Endothelial cell of umbilical vein (primary cell): ENCODE measurements around the gene KRTAP3-2. TPM values are rescaled to one million over a fixed set of nuclear protein-coding genes. Genes with fewer than 3 reads are reported as not detected.

Source experiments
- BruUV-seq: library from RNA; stranded (reverse); fragments of 400-500 nt; replicated peaks from 2 replicates; lab custom pipeline; 2021; lab: Mats Ljungman, UMichigan
- CTCF ChIA-PET: fragments of 300-600, 350-600 bp; sonication (Branson Sonifier 250); formaldehyde crosslinking; loops from one replicate; lab custom pipeline; 2021; ENCODE audit warnings: antibody characterized with exemption, inconsistent platforms; lab: Charles Lee
- POLR2A ChIA-PET: fragments of 300-600, 350-600 bp; sonication (Branson Sonifier 250); formaldehyde crosslinking; loops from one replicate; lab custom pipeline; 2021; ENCODE audit warnings: antibody characterized with exemption, inconsistent platforms; lab: Charles Lee
- DNase-seq: peaks from one replicate; pipeline ENCODE4 v3.0.0-alpha.2; 2011; ENCODE audit warnings: low read depth, low spot score
- FAIRE-seq: peaks from 2 replicates; lab custom pipeline; 2011; peaks lifted over from hg19 to GRCh38; lab: Jason Lieb, UNC
- H2AFZ ChIP-seq: 2 replicates; pipeline ENCODE4 v1.6.0; 2012; ENCODE audit warnings: low read depth, low read length, control low read depth, inconsistent platforms
- H3K27ac ChIP-seq: 2 replicates; pipeline ENCODE4 v1.5.1; 2011; ENCODE audit warnings: low read depth, mild to moderate bottlenecking, control low read depth, low read length, moderate library complexity; ENCODE audit not compliant: insufficient read depth
- H3K27me3 ChIP-seq, 2 experiments: 2 replicates each; pipeline versions ENCODE4 v1.6.0 to v1.6.1; 2011; ENCODE audit warnings: low read length in 2 of 2, mixed read lengths in 1 of 2; ENCODE audit not compliant: control insufficient read depth in 2 of 2, insufficient read depth in 2 of 2
- H3K36me3 ChIP-seq, 2 experiments: 2 replicates in 1 of 2; 3 replicates in 1 of 2; pipeline ENCODE4 v1.5.1; 2011; ENCODE audit warnings: low read length in 2 of 2, mild to moderate bottlenecking in 1 of 2, moderate library complexity in 1 of 2; ENCODE audit not compliant: control insufficient read depth in 2 of 2, insufficient read depth in 2 of 2; ENCODE audit errors: extremely low read depth in 1 of 2
- H3K4me1 ChIP-seq: 3 replicates; pipeline ENCODE4 v1.5.1; 2011; ENCODE audit warnings: mild to moderate bottlenecking, low read length; ENCODE audit not compliant: control insufficient read depth, insufficient read depth; ENCODE audit errors: extremely low read depth
- H3K4me2 ChIP-seq: 2 replicates; pipeline ENCODE4 v1.6.1; 2011; ENCODE audit warnings: low read length, control low read depth, mixed read lengths; ENCODE audit not compliant: insufficient read depth
- H3K4me3 ChIP-seq, 3 experiments: fragments of 200-600 bp in 1 of 3; sonication (generic), shearing (Covaris generic) in 1 of 3; replicated peaks in 1 of 3; 2 replicates each; pipeline ENCODE4 v1.5.1; 2011 to 2016; ENCODE audit warnings: control low read depth in 3 of 3, low read length in 3 of 3, mild to moderate bottlenecking in 2 of 3, inconsistent platforms in 1 of 3, low read depth in 1 of 3, moderate library complexity in 1 of 3; ENCODE audit not compliant: insufficient read depth in 1 of 3
- H3K79me2 ChIP-seq: 2 replicates; pipeline ENCODE4 v1.6.0; 2012; ENCODE audit warnings: low read length, inconsistent platforms; ENCODE audit not compliant: control insufficient read depth, insufficient read depth
- H3K9ac ChIP-seq: replicated peaks from 2 replicates; pipeline ENCODE3; 2011; ENCODE audit warnings: low read length, control low read depth; ENCODE audit not compliant: insufficient read depth; ENCODE audit errors: extremely low read depth
- H3K9me1 ChIP-seq: replicated peaks from 3 replicates; pipeline ENCODE4 v1.6.0; 2011; ENCODE audit warnings: mild to moderate bottlenecking, low read length; ENCODE audit not compliant: control insufficient read depth, insufficient read depth; ENCODE audit errors: extremely low read depth
- H3K9me3 ChIP-seq: replicated peaks from 2 replicates; pipeline ENCODE4 v1.5.1; 2012; ENCODE audit warnings: low read length, inconsistent platforms; ENCODE audit not compliant: control insufficient read depth, insufficient read depth
- H4K20me1 ChIP-seq: replicated peaks from 2 replicates; pipeline ENCODE3; 2011; ENCODE audit warnings: mild to moderate bottlenecking, low read length; ENCODE audit not compliant: control insufficient read depth, insufficient read depth; ENCODE audit errors: extremely low read depth
- EZH2 ChIP-seq: IDR thresholded peaks from 2 replicates; pipeline ENCODE4 v1.6.1; 2012; ENCODE audit warnings: borderline replicate concordance, low read depth, mild to moderate bottlenecking, moderate library complexity, low read length, inconsistent platforms; ENCODE audit not compliant: severe bottlenecking
- FOS ChIP-seq: IDR thresholded peaks from 2 replicates; pipeline ENCODE4 v1.6.1; 2011; ENCODE audit warnings: mild to moderate bottlenecking, low read length, moderate library complexity, borderline replicate concordance; ENCODE audit not compliant: insufficient read depth
- GATA2 ChIP-seq: IDR thresholded peaks from 2 replicates; pipeline ENCODE4 v1.7.0; 2011; ENCODE audit warnings: low read depth, mild to moderate bottlenecking, moderate library complexity, mixed read lengths, low read length; ENCODE audit not compliant: insufficient read length, insufficient read depth
- JUN ChIP-seq: IDR thresholded peaks from 2 replicates; pipeline ENCODE4 v1.6.1; 2011; ENCODE audit warnings: borderline replicate concordance, low read depth; ENCODE audit not compliant: insufficient read length, insufficient read depth
- MYC ChIP-seq: IDR thresholded peaks from one replicate; pipeline ENCODE4 v1.6.1; 2011; ENCODE audit warnings: mild to moderate bottlenecking, low read depth, low read length
- POLR2A ChIP-seq: IDR thresholded peaks from 2 replicates; pipeline ENCODE4 v1.6.1; 2012; ENCODE audit warnings: low read depth, mild to moderate bottlenecking, control low read depth, low read length
- POLR2AphosphoS5 ChIP-seq: IDR thresholded peaks from 2 replicates; pipeline ENCODE4 v1.6.1; 2012; ENCODE audit warnings: low read depth, mild to moderate bottlenecking, control low read depth, low read length, moderate library complexity; ENCODE audit not compliant: insufficient read depth
- dilution Hi-C: fragments of 300-500 bp; cut with MboI; formaldehyde crosslinking; loops from one replicate; pipeline ENCODE4 v1.15.0; 2019; ENCODE audit warnings: low sequenced_read_pairs; ENCODE audit not compliant: extremely low pct_ligation_motif_present
- intact Hi-C: fragments of 100-400 bp; cut with micrococcal nuclease; formaldehyde crosslinking; loops from one replicate; pipeline ENCODE4 v1.10.0; 2022
- polyA plus RNA-seq, 4 experiments: library from polyadenylated mRNA; depleted of rRNA in 3 of 4; stranded (reverse) in 3 of 4; unstranded in 1 of 4; fragments of >200 nt; gene quantifications; 2 replicates each; pipeline versions ENCODE4 v1.2.1 to v1.2.3, GENCODE V29; 2011 to 2012; ENCODE audit warnings: missing spikeins in 1 of 4
- total RNA-seq: library from RNA; stranded (reverse); gene quantifications from 2 replicates; pipeline ENCODE4 v1.2.3, GENCODE V29; 2021
- TF ChIP-seq, protein P1 (sequence below), 2 donors: IDR thresholded peaks; 1 replicate in 1 of 2; 2 replicates in 1 of 2; pipeline ENCODE4 v1.5.1; 2011; ENCODE audit warnings: low read length in 2 of 2, mild to moderate bottlenecking in 2 of 2, moderate library complexity in 2 of 2, control low read depth in 1 of 2, inconsistent platforms in 1 of 2, low read depth in 1 of 2; ENCODE audit not compliant: insufficient read depth in 1 of 2; ENCODE audit errors: extremely low read depth in 1 of 2
- TF ChIP-seq, protein P2 (sequence below): IDR thresholded peaks from 2 replicates; pipeline ENCODE4 v1.6.1; 2011; ENCODE audit not compliant: insufficient read depth, insufficient read length

Gene KRTAP3-2
- total and polyA plus RNA-seq, 2 donors (not counting 3 experiments of a cell fraction or from before 2014, with no cell fraction given): not detected

DNA sequence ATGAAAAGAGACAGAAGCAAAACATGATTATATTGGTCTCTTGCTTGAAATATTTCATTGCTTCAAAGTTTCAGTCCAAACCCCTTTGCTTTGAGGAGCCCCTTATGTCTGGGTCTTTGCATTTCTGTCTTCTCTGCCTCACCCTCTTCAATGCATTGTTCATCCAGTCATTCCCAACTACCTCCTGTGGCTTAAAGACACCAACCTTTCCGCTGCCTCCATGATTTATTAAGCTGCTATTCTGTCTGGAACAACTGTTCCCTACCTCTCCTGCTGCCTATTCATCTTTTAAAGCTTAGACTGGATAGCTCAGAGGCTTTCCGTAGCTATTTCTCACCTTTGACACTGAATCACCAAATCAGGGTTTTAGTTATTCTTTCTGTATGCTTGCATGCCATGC, 2.3 kb downstream of the KRTAP3-2 start:
- ChIA-PET POLR2A (no interaction called here), CTCF (no interaction called here)
- Histone ChIP-seq H3K9me3 (no peaks in the 10 kb centered on the region), H3K79me2 (no peaks in the 10 kb centered on the region), H3K4me1 (no peaks in the 10 kb centered on the region), H3K4me3 (no peak overlapping the region), H3K27me3 (peaks cover 2 to 3% of the 10 kb centered on the region in 2 experiments), H3K9ac (no peak overlapping the region), H3K9me1 (no peaks in the 10 kb centered on the region), H3K36me3 (no peaks in the 10 kb centered on the region), H4K20me1 (no peaks in the 10 kb centered on the region), H3K27ac (no peak overlapping the region), H3K4me2 (no peak overlapping the region), H2AFZ (no peak overlapping the region)
- no peak for FAIRE-seq
- no peak for DNase-seq
- BruUV-seq: no TSS peak
- intact Hi-C loops: no loop called here
- dilution Hi-C loops: no loop called here
- TF ChIP-seq JUN (no peak), POLR2A (no peak), EZH2 (no peak), GATA2 (no peak), FOS (no peak), POLR2AphosphoS5 (no peak), MYC (no peak)
- TF ChIP-seq, protein P1, sequence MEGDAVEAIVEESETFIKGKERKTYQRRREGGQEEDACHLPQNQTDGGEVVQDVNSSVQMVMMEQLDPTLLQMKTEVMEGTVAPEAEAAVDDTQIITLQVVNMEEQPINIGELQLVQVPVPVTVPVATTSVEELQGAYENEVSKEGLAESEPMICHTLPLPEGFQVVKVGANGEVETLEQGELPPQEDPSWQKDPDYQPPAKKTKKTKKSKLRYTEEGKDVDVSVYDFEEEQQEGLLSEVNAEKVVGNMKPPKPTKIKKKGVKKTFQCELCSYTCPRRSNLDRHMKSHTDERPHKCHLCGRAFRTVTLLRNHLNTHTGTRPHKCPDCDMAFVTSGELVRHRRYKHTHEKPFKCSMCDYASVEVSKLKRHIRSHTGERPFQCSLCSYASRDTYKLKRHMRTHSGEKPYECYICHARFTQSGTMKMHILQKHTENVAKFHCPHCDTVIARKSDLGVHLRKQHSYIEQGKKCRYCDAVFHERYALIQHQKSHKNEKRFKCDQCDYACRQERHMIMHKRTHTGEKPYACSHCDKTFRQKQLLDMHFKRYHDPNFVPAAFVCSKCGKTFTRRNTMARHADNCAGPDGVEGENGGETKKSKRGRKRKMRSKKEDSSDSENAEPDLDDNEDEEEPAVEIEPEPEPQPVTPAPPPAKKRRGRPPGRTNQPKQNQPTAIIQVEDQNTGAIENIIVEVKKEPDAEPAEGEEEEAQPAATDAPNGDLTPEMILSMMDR (IDR thresholded peaks at IDR 0.05; ENCODE audit: extremely low read depth in 1 of 2, insufficient read depth in 1 of 2, low read depth in 1 of 2, low read length in 2 of 2): no peak
- TF ChIP-seq, protein P2, sequence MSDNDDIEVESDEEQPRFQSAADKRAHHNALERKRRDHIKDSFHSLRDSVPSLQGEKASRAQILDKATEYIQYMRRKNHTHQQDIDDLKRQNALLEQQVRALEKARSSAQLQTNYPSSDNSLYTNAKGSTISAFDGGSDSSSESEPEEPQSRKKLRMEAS: no peak
